Type B pancreatic cell (in vitro differentiated cells): Measurements from ENCODE around the gene METTL25B. TPM values are rescaled to one million over a fixed set of nuclear protein-coding genes. Genes with fewer than 3 reads are reported as not detected.

Source experiments
- DNase-seq: peaks from one replicate; pipeline ENCODE4 v3.0.0; 2021; ENCODE audit warnings: mixed read lengths; ENCODE audit not compliant: unreplicated experiment; ENCODE audit errors: extremely low spot score
- H3K27ac Mint-ChIP-seq: 2 replicates; pipeline ENCODE4 v1.8.0; 2021; ENCODE audit warnings: mild to moderate bottlenecking, mixed read lengths
- H3K27me3 Mint-ChIP-seq: 2 replicates; pipeline ENCODE4 v1.8.0; 2021; ENCODE audit warnings: mixed read lengths
- H3K36me3 Mint-ChIP-seq: 2 replicates; pipeline ENCODE4 v1.8.0; 2021; ENCODE audit warnings: mixed read lengths
- H3K4me1 Mint-ChIP-seq: one replicate; pipeline ENCODE4 v1.8.0; 2021; ENCODE audit warnings: mixed read lengths; ENCODE audit not compliant: unreplicated experiment
- H3K4me3 Mint-ChIP-seq: 2 replicates; pipeline ENCODE4 v1.8.0; 2021; ENCODE audit warnings: mild to moderate bottlenecking, mixed read lengths
- H3K9me3 Mint-ChIP-seq: 2 replicates; pipeline ENCODE4 v1.8.0; 2021; ENCODE audit warnings: mixed read lengths
- total RNA-seq: library from RNA; stranded (reverse); gene quantifications from 2 replicates; pipeline ENCODE4 v1.2.1, GENCODE V29; 2021; ENCODE audit warnings: low replicate concordance
- TF ChIP-seq, protein P1 (sequence below): fragments of 200-600 bp; sonication (generic); conservative IDR thresholded peaks from 2 replicates; pipeline ENCODE4 v1.5.0; 2021; ENCODE audit warnings: antibody characterized with exemption, mild to moderate bottlenecking

Gene METTL25B
- total RNA-seq, 1 donor from 2014 or later, result 35.2 TPM

DNA sequence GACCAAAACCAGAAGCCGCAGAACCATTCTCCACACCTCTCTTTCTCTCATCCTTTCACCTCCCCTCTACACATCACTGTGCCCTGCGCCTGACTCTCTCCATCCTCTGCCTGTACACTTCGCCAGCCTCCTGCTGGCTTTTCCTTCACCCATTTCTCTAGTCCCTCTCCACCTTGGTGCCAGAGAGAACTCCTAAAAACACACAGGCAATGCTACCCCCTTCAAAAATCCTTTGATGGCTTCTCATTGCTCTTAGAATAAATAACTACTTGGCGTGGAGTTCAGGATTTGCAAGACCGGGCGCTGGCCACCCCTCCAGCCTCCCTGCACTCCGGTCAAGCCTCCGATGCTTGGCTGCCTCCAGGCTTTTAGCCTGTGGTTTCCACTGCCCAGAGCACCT, 31.5 kb upstream of the METTL25B start:
- H3K36me3 Mint-ChIP-seq, result peaks cover 27% of the 10 kb centered on the region
- no peaks in the 10 kb centered on the region for H3K27me3 Mint-ChIP-seq
- peak overlapping the region; percentile 46 for H3K4me3 Mint-ChIP-seq
- TF ChIP-seq, protein P1, sequence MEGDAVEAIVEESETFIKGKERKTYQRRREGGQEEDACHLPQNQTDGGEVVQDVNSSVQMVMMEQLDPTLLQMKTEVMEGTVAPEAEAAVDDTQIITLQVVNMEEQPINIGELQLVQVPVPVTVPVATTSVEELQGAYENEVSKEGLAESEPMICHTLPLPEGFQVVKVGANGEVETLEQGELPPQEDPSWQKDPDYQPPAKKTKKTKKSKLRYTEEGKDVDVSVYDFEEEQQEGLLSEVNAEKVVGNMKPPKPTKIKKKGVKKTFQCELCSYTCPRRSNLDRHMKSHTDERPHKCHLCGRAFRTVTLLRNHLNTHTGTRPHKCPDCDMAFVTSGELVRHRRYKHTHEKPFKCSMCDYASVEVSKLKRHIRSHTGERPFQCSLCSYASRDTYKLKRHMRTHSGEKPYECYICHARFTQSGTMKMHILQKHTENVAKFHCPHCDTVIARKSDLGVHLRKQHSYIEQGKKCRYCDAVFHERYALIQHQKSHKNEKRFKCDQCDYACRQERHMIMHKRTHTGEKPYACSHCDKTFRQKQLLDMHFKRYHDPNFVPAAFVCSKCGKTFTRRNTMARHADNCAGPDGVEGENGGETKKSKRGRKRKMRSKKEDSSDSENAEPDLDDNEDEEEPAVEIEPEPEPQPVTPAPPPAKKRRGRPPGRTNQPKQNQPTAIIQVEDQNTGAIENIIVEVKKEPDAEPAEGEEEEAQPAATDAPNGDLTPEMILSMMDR, result no peak
- no peak for DNase-seq
- H3K4me1 Mint-ChIP-seq, result peaks cover 65% of the 10 kb centered on the region
- H3K27ac Mint-ChIP-seq, result peak overlapping the region; percentile 74
- H3K9me3 Mint-ChIP-seq, result no peaks in the 10 kb centered on the region

DNA sequence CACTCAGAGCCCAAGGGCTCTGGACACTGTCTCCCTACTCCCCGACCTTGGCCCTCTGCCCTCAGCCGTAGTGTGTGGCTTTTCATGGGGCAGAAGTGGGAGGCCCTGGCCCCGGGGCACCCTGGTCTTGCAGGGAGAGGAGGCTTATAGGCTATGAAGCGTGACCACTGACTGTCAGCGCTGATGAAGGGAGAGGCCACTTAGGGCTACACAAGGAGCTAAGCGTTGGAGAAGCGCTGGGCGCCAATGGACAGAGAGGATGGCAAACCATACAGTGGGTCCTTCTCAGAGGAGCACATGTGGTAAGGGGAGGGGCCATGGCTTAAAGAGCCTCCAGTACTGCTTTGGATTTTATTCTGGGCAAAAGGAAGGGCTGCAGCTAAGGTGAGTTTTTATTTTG, 30.8 kb upstream of the METTL25B start:
- peaks cover 58% of the 10 kb centered on the region for H3K4me1 Mint-ChIP-seq
- H3K36me3 Mint-ChIP-seq, result peaks cover 27% of the 10 kb centered on the region
- H3K4me3 Mint-ChIP-seq, result peak overlapping the region; percentile 47

GRCh38 chr1:156698995-156699394, 29.3 kb upstream of the METTL25B start:
- peak overlapping the region; percentile 54 for H3K4me3 Mint-ChIP-seq
- no peak overlapping the region for H3K27ac Mint-ChIP-seq
- DNase-seq, result no peak
- H3K27me3 Mint-ChIP-seq, result peaks cover under 1% of the 10 kb centered on the region
- H3K9me3 Mint-ChIP-seq, result no peaks in the 10 kb centered on the region
- H3K4me1 Mint-ChIP-seq, result peaks cover 55% of the 10 kb centered on the region
- TF ChIP-seq, protein P1, result no peak
- peaks cover 27% of the 10 kb centered on the region for H3K36me3 Mint-ChIP-seq

More for the DNA sequence above, 30.8 kb upstream of the METTL25B start:
- TF ChIP-seq, protein P1, result no peak
- Mint-ChIP-seq H3K27ac (peak overlapping the region; percentile 74), H3K27me3 (no peaks in the 10 kb centered on the region), H3K9me3 (no peaks in the 10 kb centered on the region)
- no peak for DNase-seq

DNA sequence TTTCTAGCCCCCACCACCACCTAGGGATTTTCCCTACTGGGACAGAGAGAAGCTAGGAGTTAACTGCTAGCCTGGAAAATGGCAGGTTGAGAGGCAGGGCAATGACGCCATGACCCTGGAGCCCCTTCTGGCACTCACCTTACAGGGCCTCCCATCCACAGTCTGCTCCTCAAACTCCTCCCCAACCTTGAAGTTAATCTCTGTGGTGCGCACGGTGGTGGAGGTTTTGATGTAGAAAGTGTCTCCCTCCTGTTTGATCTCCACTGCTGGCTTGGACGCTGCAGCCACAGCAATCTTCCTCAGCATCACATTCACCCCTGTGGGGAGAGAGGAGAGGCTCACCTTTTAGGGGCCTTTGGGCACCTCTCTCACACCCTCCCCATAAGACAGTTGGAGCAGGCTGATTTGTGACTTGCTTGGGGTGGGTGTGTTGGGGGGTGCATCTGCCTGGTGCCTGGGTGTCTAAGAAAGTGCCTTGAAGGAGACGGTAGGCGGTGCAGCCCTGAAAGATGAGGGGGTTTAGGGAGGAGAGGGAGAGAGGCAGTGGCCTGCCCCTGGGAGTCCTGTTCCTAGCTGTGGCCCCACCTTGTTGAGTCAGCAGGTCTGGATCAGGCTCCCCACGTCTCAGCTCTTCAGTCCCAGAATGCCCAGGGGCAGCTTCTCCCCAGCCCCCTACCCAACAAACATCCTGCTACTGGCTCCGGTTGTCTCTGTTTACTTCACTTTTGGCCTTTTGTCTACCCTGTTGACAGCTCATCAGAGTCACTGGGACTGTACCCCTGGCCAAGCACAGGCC, 27.3 kb upstream of the METTL25B start:
- DNase-seq, result no peak
- no peaks in the 10 kb centered on the region for H3K9me3 Mint-ChIP-seq
- H3K4me1 Mint-ChIP-seq, result peaks cover 53% of the 10 kb centered on the region
- H3K27ac Mint-ChIP-seq, result no peak overlapping the region
- peaks cover 7% of the 10 kb centered on the region for H3K27me3 Mint-ChIP-seq
- TF ChIP-seq, protein P1, result no peak
- H3K36me3 Mint-ChIP-seq, result peaks cover 27% of the 10 kb centered on the region
- peak overlapping the region; percentile 72 for H3K4me3 Mint-ChIP-seq

DNA sequence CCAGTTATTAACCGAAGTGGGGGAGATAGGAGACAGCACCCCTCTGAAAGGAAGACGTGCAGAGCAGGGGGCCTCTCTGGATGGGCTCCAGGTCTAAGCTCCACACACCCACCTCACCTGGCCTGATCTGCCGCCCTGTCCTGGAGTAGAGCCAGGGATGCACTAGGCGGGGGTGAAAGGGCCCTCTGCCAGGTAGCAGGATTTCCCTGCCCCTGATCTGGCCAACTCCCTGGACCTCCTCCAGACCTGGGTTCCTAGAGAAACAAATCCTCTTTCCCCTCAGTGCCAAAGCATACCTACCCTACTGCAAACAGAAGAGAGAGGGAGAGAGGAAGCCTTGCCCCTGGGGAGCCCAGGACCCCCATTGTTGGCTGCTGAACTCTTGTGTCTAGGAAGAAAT, 24.9 kb upstream of the METTL25B start:
- Mint-ChIP-seq H3K27ac (peak overlapping the region; percentile 80), H3K36me3 (peaks cover 19% of the 10 kb centered on the region), H3K27me3 (peaks cover 7% of the 10 kb centered on the region), H3K9me3 (no peaks in the 10 kb centered on the region), H3K4me3 (peak overlapping the region; percentile 93), H3K4me1 (peaks cover 45% of the 10 kb centered on the region)
- DNase-seq, result no peak
- TF ChIP-seq, protein P1, result no peak
